ENCODE results near the gene KCNAB3.

DNA sequence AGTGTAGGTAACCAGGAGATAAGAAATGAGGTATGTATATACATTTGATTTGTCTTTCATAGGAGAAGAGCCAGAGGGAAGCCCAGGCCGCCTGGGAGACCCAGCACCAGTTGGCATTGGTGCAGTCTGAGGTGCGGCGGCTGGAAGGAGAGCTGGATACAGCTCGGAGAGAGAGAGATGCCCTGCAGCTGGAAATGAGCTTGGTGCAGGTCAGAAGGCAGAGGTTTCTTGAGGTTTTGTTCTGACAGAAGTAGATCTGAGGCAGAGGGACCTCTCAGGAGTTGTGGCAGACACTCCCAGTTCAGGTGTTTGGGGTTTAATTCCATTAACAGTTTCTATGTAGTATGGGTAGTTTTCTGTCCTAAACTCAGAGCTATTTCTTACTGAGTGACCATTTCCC is 10.4 kb upstream of the KCNAB3 start:
- TF ChIP-seq CTCF (IDR thresholded peaks at IDR 0.05) (no peak), POLR2A (IDR thresholded peaks at IDR 0.05) (no peak)
